SJCRH30 (cell line): Measurements from ENCODE around the gene BAIAP2L1. TPM values are rescaled to one million over a fixed set of nuclear protein-coding genes. Genes with fewer than 3 reads are reported as not detected.

Experiments used
- DNase-seq, 2 experiments: peaks; one replicate each; pipeline ENCODE4 v3.0.0-alpha.2; 2015 to 2020
- H3K27ac ChIP-seq: fragments of 250-450 bp; sonication (Bioruptor Pico); 2 replicates; pipeline ENCODE4 v1.5.1; 2020; ENCODE audit warnings: mild to moderate bottlenecking, moderate library complexity
- H3K27me3 ChIP-seq: fragments of 250-450 bp; sonication (Bioruptor Pico); 2 replicates; pipeline ENCODE4 v1.5.1; 2020; ENCODE audit warnings: mild to moderate bottlenecking, moderate library complexity
- H3K36me3 ChIP-seq: fragments of 250-450 bp; sonication (Bioruptor Pico); 2 replicates; pipeline ENCODE4 v1.5.1; 2020; ENCODE audit warnings: mild to moderate bottlenecking, moderate library complexity
- H3K4me1 ChIP-seq: fragments of 250-450 bp; sonication (Bioruptor Pico); 2 replicates; pipeline ENCODE4 v1.5.1; 2020; ENCODE audit warnings: mild to moderate bottlenecking, moderate library complexity
- H3K4me3 ChIP-seq: fragments of 250-450 bp; sonication (Bioruptor Pico); 2 replicates; pipeline ENCODE4 v1.5.1; 2020; ENCODE audit warnings: mild to moderate bottlenecking, moderate library complexity
- H3K9me3 ChIP-seq: fragments of 250-450 bp; sonication (Bioruptor Pico); replicated peaks from 2 replicates; pipeline ENCODE4 v1.5.1; 2020; ENCODE audit warnings: mild to moderate bottlenecking, moderate library complexity
- total RNA-seq: library from RNA; depleted of rRNA; stranded (reverse); fragments of >200 nt; shearing (Covaris generic); gene quantifications from 2 replicates; pipeline ENCODE4 v1.2.3, GENCODE V29; 2014; rRNA removed

The BAIAP2L1 gene
- total RNA-seq, 1 experiment from 2014 or later, result 21.7 TPM

GRCh38 chr7:98251601-98252424 is 149.1 kb downstream of the BAIAP2L1 start, which contains the start of gene TECPR1:
Gene TECPR1, minus strand, starts transcription at chr7:98252232. Its CDS starts 6,086 bp downstream, at chr7:98246146.
- no peaks in the 10 kb centered on the region for H3K27me3 ChIP-seq
- H3K4me3 ChIP-seq, result peak within 1 kb of the TSS; percentile 85
- H3K36me3 ChIP-seq, result no peaks in the 10 kb centered on the region
- H3K4me1 ChIP-seq, result peaks cover 13% of the 10 kb centered on the region; the same call in 1 of the 2 replicates
- peak within 1 kb of the TSS; percentile 74 for H3K27ac ChIP-seq
- no peaks in the 10 kb centered on the region for H3K9me3 ChIP-seq
- DNase-seq, result peak; percentile 88 to 91

GRCh38 chr7:98251231-98251600 is 149.7 kb downstream of the BAIAP2L1 start:
- H3K27ac ChIP-seq, result no peak overlapping the region

GRCh38 chr7:98250789-98251188 is 150.1 kb downstream of the BAIAP2L1 start:
- DNase-seq, result no peak
- no peaks in the 10 kb centered on the region for H3K36me3 ChIP-seq
- H3K27me3 ChIP-seq, result no peaks in the 10 kb centered on the region
- no peak overlapping the region for H3K27ac ChIP-seq
- H3K4me1 ChIP-seq, result peaks cover 13% of the 10 kb centered on the region; the same call in 1 of the 2 replicates
- H3K4me3 ChIP-seq, result no peak overlapping the region
- H3K9me3 ChIP-seq, result no peaks in the 10 kb centered on the region

More at GRCh38 chr7:98251231-98251600, 149.7 kb downstream of the BAIAP2L1 start:
- Histone ChIP-seq H3K9me3 (no peaks in the 10 kb centered on the region), H3K4me3 (peak overlapping the region; percentile 85), H3K4me1 (peaks cover 13% of the 10 kb centered on the region; the same call in 1 of the 2 replicates), H3K27me3 (no peaks in the 10 kb centered on the region), H3K36me3 (no peaks in the 10 kb centered on the region)
- DNase-seq, result no peak

- Histone ChIP-seq H3K4me1 (peaks cover 13% of the 10 kb centered on the region; the same call in 1 of the 2 replicates), H3K4me3 (no peak overlapping the region), H3K36me3 (no peaks in the 10 kb centered on the region), H3K27ac (no peak overlapping the region), H3K27me3 (no peaks in the 10 kb centered on the region), H3K9me3 (no peaks in the 10 kb centered on the region)
- DNase-seq, result no peak
These were observed 151.8 kb downstream of the BAIAP2L1 start for GRCh38 chr7:98249106-98249505.

GRCh38 chr7:98248156-98248555 is 152.7 kb downstream of the BAIAP2L1 start:
- Histone ChIP-seq H3K4me1 (peaks cover 12% of the 10 kb centered on the region; the same call in 1 of the 2 replicates), H3K36me3 (no peaks in the 10 kb centered on the region), H3K4me3 (no peak overlapping the region), H3K9me3 (no peaks in the 10 kb centered on the region), H3K27ac (no peak overlapping the region), H3K27me3 (no peaks in the 10 kb centered on the region)
- DNase-seq, result no peak

- Histone ChIP-seq H3K4me1 (no peaks in the 10 kb centered on the region), H3K27me3 (no peaks in the 10 kb centered on the region), H3K4me3 (no peak overlapping the region), H3K27ac (no peak overlapping the region), H3K36me3 (no peaks in the 10 kb centered on the region; the same call in 1 of the 2 replicates), H3K9me3 (no peaks in the 10 kb centered on the region)
- no peak for DNase-seq
These were observed 156.0 kb downstream of the BAIAP2L1 start for GRCh38 chr7:98244871-98245270.

GRCh38 chr7:98242934-98243333 is 158.0 kb downstream of the BAIAP2L1 start:
- Histone ChIP-seq H3K27ac (no peak overlapping the region), H3K4me3 (no peak overlapping the region), H3K4me1 (no peaks in the 10 kb centered on the region), H3K27me3 (no peaks in the 10 kb centered on the region), H3K36me3 (peaks cover 3% of the 10 kb centered on the region; the same call in 1 of the 2 replicates), H3K9me3 (no peaks in the 10 kb centered on the region)
- no peak for DNase-seq

GRCh38 chr7:98242342-98242741 is 158.5 kb downstream of the BAIAP2L1 start:
- Histone ChIP-seq H3K36me3 (peaks cover 3% of the 10 kb centered on the region; the same call in 1 of the 2 replicates), H3K27ac (no peak overlapping the region), H3K27me3 (no peaks in the 10 kb centered on the region), H3K4me1 (no peaks in the 10 kb centered on the region), H3K4me3 (no peak overlapping the region), H3K9me3 (no peaks in the 10 kb centered on the region)
- DNase-seq, result no peak

- Histone ChIP-seq H3K36me3 (peaks cover 3% of the 10 kb centered on the region; the same call in 1 of the 2 replicates), H3K4me1 (no peaks in the 10 kb centered on the region), H3K27me3 (no peaks in the 10 kb centered on the region), H3K9me3 (no peaks in the 10 kb centered on the region), H3K4me3 (no peak overlapping the region), H3K27ac (no peak overlapping the region)
- no peak for DNase-seq
These were observed 159.1 kb downstream of the BAIAP2L1 start for GRCh38 chr7:98241674-98242241.

Other genes with a start within 250 kb of the BAIAP2L1 start
- not detected in 2 replicates for gene BHLHA15, start 189.7 kb downstream of the BAIAP2L1 start, total RNA-seq
- gene TECPR1, start 148.9 kb downstream of the BAIAP2L1 start, total RNA-seq, result 12.9 and 14.5 TPM in 2 replicates
- gene BRI3, start 119.4 kb downstream of the BAIAP2L1 start, total RNA-seq, result 43.7 and 51.9 TPM in 2 replicates
- gene NPTX2, start 216.2 kb upstream of the BAIAP2L1 start, total RNA-seq, result not detected in 2 replicates